ENCODE results near the gene SPTB.

The SPTB gene

GRCh38 chr14:64796369-64796768 is 83.3 kb downstream of the SPTB start:
- H3K36me3 ChIP-seq (ENCODE audit: low read length) = no peaks in the 10 kb centered on the region
- no peak overlapping the region for H2AFZ ChIP-seq (ENCODE audit: low read depth, low read length, severe bottlenecking)
- H3K9ac ChIP-seq (ENCODE audit: low read length) = no peak overlapping the region
- no peaks in the 10 kb centered on the region for H3F3A ChIP-seq (ENCODE audit: insufficient read depth)
- H3K4me3 ChIP-seq (ENCODE audit: insufficient read depth, low read length, poor library complexity, severe bottlenecking) = no peak overlapping the region
- H3K27ac ChIP-seq (ENCODE audit: low read depth, low read length) = no peak overlapping the region
- H3K27me3 ChIP-seq (ENCODE audit: low read length) = no peaks in the 10 kb centered on the region
- no peaks in the 10 kb centered on the region for H3K9me3 ChIP-seq (ENCODE audit: insufficient read depth, low read length)
- H3K79me2 ChIP-seq (ENCODE audit: insufficient read depth, low read length) = no peaks in the 10 kb centered on the region
- no peaks in the 10 kb centered on the region for H3K9me2 ChIP-seq (replicated peaks; ENCODE audit: insufficient read depth, low read length)
- H3K4me2 ChIP-seq (ENCODE audit: low read depth, low read length, poor library complexity, severe bottlenecking) = no peak overlapping the region
- no peak for TF ChIP-seq EZH2phosphoT487 (conservative IDR thresholded peaks at IDR 0.05; ENCODE audit: low read length)
- TF ChIP-seq, protein P1, sequence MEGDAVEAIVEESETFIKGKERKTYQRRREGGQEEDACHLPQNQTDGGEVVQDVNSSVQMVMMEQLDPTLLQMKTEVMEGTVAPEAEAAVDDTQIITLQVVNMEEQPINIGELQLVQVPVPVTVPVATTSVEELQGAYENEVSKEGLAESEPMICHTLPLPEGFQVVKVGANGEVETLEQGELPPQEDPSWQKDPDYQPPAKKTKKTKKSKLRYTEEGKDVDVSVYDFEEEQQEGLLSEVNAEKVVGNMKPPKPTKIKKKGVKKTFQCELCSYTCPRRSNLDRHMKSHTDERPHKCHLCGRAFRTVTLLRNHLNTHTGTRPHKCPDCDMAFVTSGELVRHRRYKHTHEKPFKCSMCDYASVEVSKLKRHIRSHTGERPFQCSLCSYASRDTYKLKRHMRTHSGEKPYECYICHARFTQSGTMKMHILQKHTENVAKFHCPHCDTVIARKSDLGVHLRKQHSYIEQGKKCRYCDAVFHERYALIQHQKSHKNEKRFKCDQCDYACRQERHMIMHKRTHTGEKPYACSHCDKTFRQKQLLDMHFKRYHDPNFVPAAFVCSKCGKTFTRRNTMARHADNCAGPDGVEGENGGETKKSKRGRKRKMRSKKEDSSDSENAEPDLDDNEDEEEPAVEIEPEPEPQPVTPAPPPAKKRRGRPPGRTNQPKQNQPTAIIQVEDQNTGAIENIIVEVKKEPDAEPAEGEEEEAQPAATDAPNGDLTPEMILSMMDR (IDR thresholded peaks at IDR 0.05; ENCODE audit: insufficient read depth, low read length, poor library complexity, severe bottlenecking) = no peak
- no peaks in the 10 kb centered on the region for H4K20me1 ChIP-seq (ENCODE audit: low read depth, low read length)

DNA sequence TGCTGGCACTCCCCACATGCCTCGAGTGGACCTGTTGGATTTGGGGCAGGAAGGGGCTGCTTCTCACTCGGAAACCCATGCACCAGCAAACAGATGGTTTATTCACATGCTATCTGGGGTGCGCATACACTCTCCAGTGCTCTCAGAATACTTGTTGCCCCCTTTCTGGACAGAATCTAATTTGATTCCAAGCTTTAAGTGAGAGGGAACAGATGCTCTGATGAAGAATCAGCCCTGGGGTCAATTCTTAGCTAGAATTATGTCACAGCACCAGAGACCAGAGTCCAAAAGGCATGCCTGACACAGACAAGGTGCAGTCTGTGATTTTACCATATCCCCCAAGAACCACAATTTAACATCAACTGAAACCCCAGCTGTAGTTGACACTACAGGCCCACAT is 83.8 kb downstream of the SPTB start:
- TF ChIP-seq, protein P1 (IDR thresholded peaks at IDR 0.05; ENCODE audit: insufficient read depth, low read length, poor library complexity, severe bottlenecking) = no peak
- no peak for TF ChIP-seq EZH2phosphoT487 (conservative IDR thresholded peaks at IDR 0.05; ENCODE audit: low read length)
- no peaks in the 10 kb centered on the region for H3K9me2 ChIP-seq (replicated peaks; ENCODE audit: insufficient read depth, low read length)
- no peak overlapping the region for H3K4me3 ChIP-seq (ENCODE audit: insufficient read depth, low read length, poor library complexity, severe bottlenecking)
- H2AFZ ChIP-seq (ENCODE audit: low read depth, low read length, severe bottlenecking) = no peak overlapping the region
- H3K36me3 ChIP-seq (ENCODE audit: low read length) = no peaks in the 10 kb centered on the region
- H3K9me3 ChIP-seq (ENCODE audit: insufficient read depth, low read length) = no peaks in the 10 kb centered on the region
- no peaks in the 10 kb centered on the region for H3K27me3 ChIP-seq (ENCODE audit: low read length)
- no peaks in the 10 kb centered on the region for H3F3A ChIP-seq (ENCODE audit: insufficient read depth)
- H3K79me2 ChIP-seq (ENCODE audit: insufficient read depth, low read length) = no peaks in the 10 kb centered on the region
- H3K4me2 ChIP-seq (ENCODE audit: low read depth, low read length, poor library complexity, severe bottlenecking) = no peak overlapping the region
- H3K9ac ChIP-seq (ENCODE audit: low read length) = no peak overlapping the region
- no peaks in the 10 kb centered on the region for H4K20me1 ChIP-seq (ENCODE audit: low read depth, low read length)
- H3K27ac ChIP-seq (ENCODE audit: low read depth, low read length) = no peak overlapping the region

GRCh38 chr14:64795211-64795610 is 84.5 kb downstream of the SPTB start:
- Histone ChIP-seq H3K4me2 (ENCODE audit: low read depth, low read length, poor library complexity, severe bottlenecking) (no peak overlapping the region), H2AFZ (ENCODE audit: low read depth, low read length, severe bottlenecking) (no peak overlapping the region), H4K20me1 (ENCODE audit: low read depth, low read length) (no peaks in the 10 kb centered on the region), H3K9me2 (replicated peaks; ENCODE audit: insufficient read depth, low read length) (no peaks in the 10 kb centered on the region), H3F3A (ENCODE audit: insufficient read depth) (no peaks in the 10 kb centered on the region), H3K4me3 (ENCODE audit: insufficient read depth, low read length, poor library complexity, severe bottlenecking) (no peak overlapping the region), H3K27me3 (ENCODE audit: low read length) (no peaks in the 10 kb centered on the region), H3K36me3 (ENCODE audit: low read length) (no peaks in the 10 kb centered on the region), H3K27ac (ENCODE audit: low read depth, low read length) (no peak overlapping the region), H3K79me2 (ENCODE audit: insufficient read depth, low read length) (no peaks in the 10 kb centered on the region), H3K9me3 (ENCODE audit: insufficient read depth, low read length) (no peaks in the 10 kb centered on the region), H3K9ac (ENCODE audit: low read length) (no peak overlapping the region)
- no peak for TF ChIP-seq EZH2phosphoT487 (conservative IDR thresholded peaks at IDR 0.05; ENCODE audit: low read length)
- TF ChIP-seq, protein P1 (IDR thresholded peaks at IDR 0.05; ENCODE audit: insufficient read depth, low read length, poor library complexity, severe bottlenecking) = no peak

Measured in SU-DHL-6 (cell line).